H9 (cell line): ENCODE results near the gene PDE2A. TPM values are rescaled to one million over a fixed set of nuclear protein-coding genes. Genes with fewer than 3 reads are reported as not detected.

ENCODE experiments used
- DNase-seq: peaks from one replicate; pipeline ENCODE4 v3.0.0-alpha.2; 2017
- H2AFZ ChIP-seq: one replicate; pipeline ENCODE4 v1.6.1; 2013; ENCODE audit warnings: mild to moderate bottlenecking, low read length, control low read depth, moderate library complexity
- H2AK5ac ChIP-seq: 2 replicates; pipeline ENCODE4 v1.6.1; 2013; ENCODE audit warnings: low read length, control low read depth, mixed read lengths; ENCODE audit not compliant: insufficient read length
- H2BK120ac ChIP-seq: one replicate; pipeline ENCODE4 v1.6.1; 2013; ENCODE audit warnings: low read depth, mild to moderate bottlenecking, low read length, control low read depth, inconsistent platforms; ENCODE audit not compliant: poor library complexity, severe bottlenecking
- H2BK12ac ChIP-seq: 2 replicates; pipeline ENCODE4 v1.6.1; 2013; ENCODE audit warnings: low read length, control low read depth, mixed read lengths, low read depth; ENCODE audit not compliant: insufficient read length
- H2BK15ac ChIP-seq: 2 replicates; pipeline ENCODE4 v1.6.1; 2013; ENCODE audit warnings: low read depth, low read length, control low read depth
- H2BK20ac ChIP-seq: one replicate; pipeline ENCODE4 v1.6.1; 2013; ENCODE audit warnings: low read depth, mild to moderate bottlenecking, low read length, control low read depth, inconsistent platforms; ENCODE audit not compliant: poor library complexity, severe bottlenecking
- H2BK5ac ChIP-seq: 2 replicates; pipeline ENCODE4 v1.6.1; 2013; ENCODE audit warnings: low read length, control low read depth, mixed read lengths; ENCODE audit not compliant: insufficient read length
- H3K14ac ChIP-seq: 2 replicates; pipeline ENCODE4 v1.6.1; 2013; ENCODE audit warnings: low read length, control low read depth; ENCODE audit not compliant: insufficient read depth
- H3K18ac ChIP-seq: 2 replicates; pipeline ENCODE4 v1.6.1; 2013; ENCODE audit warnings: low read depth, mild to moderate bottlenecking, mixed read lengths, low read length, control low read depth; ENCODE audit not compliant: insufficient read length
- H3K23ac ChIP-seq: 2 replicates; pipeline ENCODE4 v1.6.1; 2013; ENCODE audit warnings: low read length, control low read depth, mixed read lengths, low read depth; ENCODE audit not compliant: insufficient read length
- H3K23me2 ChIP-seq: 2 replicates; pipeline ENCODE4 v1.6.1; 2013; ENCODE audit warnings: low read depth, mild to moderate bottlenecking, mixed read lengths, low read length, control low read depth; ENCODE audit not compliant: insufficient read length, poor library complexity, severe bottlenecking
- H3K27ac ChIP-seq: 2 replicates; pipeline ENCODE4 v1.5.1; 2013; ENCODE audit warnings: low read length, control low read depth, mixed read lengths, low read depth; ENCODE audit not compliant: insufficient read length
- H3K27me3 ChIP-seq: 2 replicates; pipeline ENCODE4 v1.6.1; 2013; ENCODE audit warnings: low read length, control low read depth, inconsistent platforms; ENCODE audit not compliant: insufficient read depth
- H3K4ac ChIP-seq: 2 replicates; pipeline ENCODE4 v1.6.1; 2013; ENCODE audit warnings: low read depth, mild to moderate bottlenecking, control low read depth, inconsistent platforms, low read length, moderate library complexity
- H3K4me1 ChIP-seq: 2 replicates; pipeline ENCODE4 v1.6.1; 2013; ENCODE audit warnings: low read length, control low read depth, inconsistent platforms; ENCODE audit not compliant: insufficient read depth
- H3K4me2 ChIP-seq: 2 replicates; pipeline ENCODE4 v1.6.1; 2013; ENCODE audit warnings: low read length, control low read depth, mixed read lengths; ENCODE audit not compliant: insufficient read length, insufficient read depth
- H3K56ac ChIP-seq: 2 replicates; pipeline ENCODE4 v1.6.1; 2013; ENCODE audit warnings: low read depth, mild to moderate bottlenecking, mixed read lengths, low read length, control low read depth; ENCODE audit not compliant: insufficient read length
- H3K79me1 ChIP-seq: 2 replicates; pipeline ENCODE4 v1.6.1; 2013; ENCODE audit warnings: low read depth, mild to moderate bottlenecking, moderate library complexity, low read length, control low read depth, inconsistent platforms; ENCODE audit not compliant: insufficient read depth, poor library complexity, severe bottlenecking
- H3K79me2 ChIP-seq: 2 replicates; pipeline ENCODE4 v1.6.1; 2013; ENCODE audit warnings: low read length, control low read depth, inconsistent platforms; ENCODE audit not compliant: insufficient read depth
- H3K9ac ChIP-seq: 2 replicates; pipeline ENCODE4 v1.6.1; 2013; ENCODE audit warnings: low read length, control low read depth, mixed read lengths; ENCODE audit not compliant: insufficient read length; ENCODE audit errors: extremely low read depth
- H3K9me3 ChIP-seq: one replicate; pipeline ENCODE4 v1.6.1; 2013; ENCODE audit warnings: low read depth, low read length, inconsistent platforms; ENCODE audit not compliant: control insufficient read depth
- H3T11ph ChIP-seq: one replicate; pipeline ENCODE4 v1.6.1; 2013; ENCODE audit warnings: mild to moderate bottlenecking, low read length, control low read depth, inconsistent platforms
- H4K20me1 ChIP-seq: one replicate; pipeline ENCODE4 v1.6.1; 2013; ENCODE audit not compliant: control insufficient read depth, insufficient read length, insufficient read depth
- H4K5ac ChIP-seq: 2 replicates; pipeline ENCODE4 v1.6.1; 2013; ENCODE audit warnings: low read depth, mild to moderate bottlenecking, mixed read lengths, low read length, control low read depth; ENCODE audit not compliant: insufficient read length
- H4K8ac ChIP-seq: replicated peaks from 2 replicates; pipeline ENCODE4 v1.6.1; 2013; ENCODE audit warnings: low read length, control low read depth, mixed read lengths, low read depth; ENCODE audit not compliant: insufficient read length
- H4K91ac ChIP-seq: 2 replicates; pipeline ENCODE4 v1.6.1; 2013; ENCODE audit warnings: low read depth, mild to moderate bottlenecking, moderate library complexity, mixed read lengths, low read length, control low read depth; ENCODE audit not compliant: insufficient read length
- H3K27ac Mint-ChIP-seq, 3 experiments: 2 replicates in 2 of 3; 3 replicates in 1 of 3; pipeline ENCODE4 v1.8.0; 2020 to 2021; ENCODE audit warnings: mixed read lengths in 3 of 3, mild to moderate bottlenecking in 1 of 3, moderate library complexity in 1 of 3
- H3K27me3 Mint-ChIP-seq: 2 replicates; pipeline ENCODE4 v1.8.0; 2021; ENCODE audit warnings: low read depth, mild to moderate bottlenecking, moderate library complexity, mixed read lengths
- H3K36me3 Mint-ChIP-seq, 3 experiments: 2 replicates in 2 of 3; 3 replicates in 1 of 3; pipeline ENCODE4 v1.8.0; 2020 to 2021; ENCODE audit warnings: low read depth in 3 of 3, mixed read lengths in 3 of 3; ENCODE audit not compliant: insufficient read depth in 1 of 3
- H3K4me1 Mint-ChIP-seq, 2 experiments: 2 replicates each; pipeline ENCODE4 v1.8.0; 2020; ENCODE audit warnings: mixed read lengths in 2 of 2
- H3K4me3 Mint-ChIP-seq, 2 experiments: 2 replicates in 1 of 2; 3 replicates in 1 of 2; pipeline ENCODE4 v1.8.0; 2020 to 2021; ENCODE audit warnings: mild to moderate bottlenecking in 2 of 2, mixed read lengths in 2 of 2, moderate library complexity in 1 of 2
- H3K9me3 Mint-ChIP-seq, 2 experiments: 2 replicates in 1 of 2; 3 replicates in 1 of 2; pipeline ENCODE4 v1.8.0; 2020; ENCODE audit warnings: mild to moderate bottlenecking in 2 of 2, mixed read lengths in 2 of 2, moderate library complexity in 1 of 2
- WGBS: extraction: QIAGEN DNeasy Blood & Tissue Kit; methylation state at CpG from one replicate; pipeline ENCODE4 v1.1.7; 2013; ENCODE audit warnings: missing lambda C conversion rate, low lambda C conversion rate, mixed read lengths; ENCODE audit not compliant: insufficient read length; ENCODE audit errors: extremely low coverage; 5-methylcytosine and 5-hydroxymethylcytosine counted together
- total RNA-seq: library from RNA; stranded (reverse); gene quantifications from 2 replicates; pipeline ENCODE4 v1.2.1, GENCODE V29; 2021
- TF ChIP-seq, protein P1 (sequence below): fragments of 200-600 bp; sonication (generic); conservative IDR thresholded peaks from 3 replicates; pipeline ENCODE4 v1.8.0; 2021; ENCODE audit warnings: antibody characterized with exemption, mild to moderate bottlenecking

PDE2A gene
- total RNA-seq, 1 experiment from 2014 or later: 3.4 TPM

DNA sequence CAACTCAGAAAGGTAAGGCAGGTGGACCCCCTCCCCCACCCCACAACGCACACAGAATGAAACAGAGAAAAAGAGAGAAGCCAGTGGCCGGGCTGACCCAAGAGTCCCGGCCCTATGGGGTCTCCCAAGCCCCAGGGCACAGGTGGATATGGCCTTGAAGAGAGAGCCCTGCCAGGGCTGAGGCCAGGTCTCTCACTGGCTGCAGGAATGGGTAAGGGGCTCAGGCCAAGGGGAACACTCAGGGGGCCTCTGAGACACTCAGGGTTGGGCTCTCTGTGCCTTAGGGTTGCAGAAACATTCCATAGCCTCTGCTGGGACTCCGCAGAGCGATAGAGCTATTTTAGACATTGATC is 98.0 kb downstream of the PDE2A start:
- H3K9ac ChIP-seq: no peak overlapping the region
- H3K79me2 ChIP-seq: no peaks in the 10 kb centered on the region
- Mint-ChIP-seq H3K27me3 (peaks cover 23% of the 10 kb centered on the region), H3K4me3 (no peak overlapping the region), H3K27ac (no peak overlapping the region), H3K36me3 (no peaks in the 10 kb centered on the region), H3K4me1 (peaks cover 4 to 15% of the 10 kb centered on the region in 2 experiments; a peak in 3 of 4 replicates), H3K9me3 (no peaks in the 10 kb centered on the region)
- H3K4me1 ChIP-seq: no peaks in the 10 kb centered on the region
- no peak overlapping the region for H2BK12ac ChIP-seq
- no peak overlapping the region for H2BK20ac ChIP-seq
- no peak overlapping the region for H2BK120ac ChIP-seq
- H3K23me2 ChIP-seq: no peaks in the 10 kb centered on the region
- H3K23ac ChIP-seq: no peak overlapping the region
- H4K5ac ChIP-seq: no peak overlapping the region
- H3K9me3 ChIP-seq: no peaks in the 10 kb centered on the region
- TF ChIP-seq, protein P1, sequence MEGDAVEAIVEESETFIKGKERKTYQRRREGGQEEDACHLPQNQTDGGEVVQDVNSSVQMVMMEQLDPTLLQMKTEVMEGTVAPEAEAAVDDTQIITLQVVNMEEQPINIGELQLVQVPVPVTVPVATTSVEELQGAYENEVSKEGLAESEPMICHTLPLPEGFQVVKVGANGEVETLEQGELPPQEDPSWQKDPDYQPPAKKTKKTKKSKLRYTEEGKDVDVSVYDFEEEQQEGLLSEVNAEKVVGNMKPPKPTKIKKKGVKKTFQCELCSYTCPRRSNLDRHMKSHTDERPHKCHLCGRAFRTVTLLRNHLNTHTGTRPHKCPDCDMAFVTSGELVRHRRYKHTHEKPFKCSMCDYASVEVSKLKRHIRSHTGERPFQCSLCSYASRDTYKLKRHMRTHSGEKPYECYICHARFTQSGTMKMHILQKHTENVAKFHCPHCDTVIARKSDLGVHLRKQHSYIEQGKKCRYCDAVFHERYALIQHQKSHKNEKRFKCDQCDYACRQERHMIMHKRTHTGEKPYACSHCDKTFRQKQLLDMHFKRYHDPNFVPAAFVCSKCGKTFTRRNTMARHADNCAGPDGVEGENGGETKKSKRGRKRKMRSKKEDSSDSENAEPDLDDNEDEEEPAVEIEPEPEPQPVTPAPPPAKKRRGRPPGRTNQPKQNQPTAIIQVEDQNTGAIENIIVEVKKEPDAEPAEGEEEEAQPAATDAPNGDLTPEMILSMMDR: no peak
- H4K20me1 ChIP-seq: no peaks in the 10 kb centered on the region
- no peak overlapping the region for H2BK5ac ChIP-seq
- no CpG with 5 or more reads among the region's 5 CpGs for WGBS
- H4K8ac ChIP-seq: no peak overlapping the region
- no peak overlapping the region for H3K27ac ChIP-seq
- H2AK5ac ChIP-seq: no peak overlapping the region
- DNase-seq: no peak
- no peak overlapping the region for H3T11ph ChIP-seq
- H4K91ac ChIP-seq: no peak overlapping the region
- H3K14ac ChIP-seq: no peak overlapping the region
- H2BK15ac ChIP-seq: no peak overlapping the region
- H3K79me1 ChIP-seq: no peaks in the 10 kb centered on the region
- H3K4me2 ChIP-seq: no peak overlapping the region
- no peak overlapping the region for H2AFZ ChIP-seq
- H3K4ac ChIP-seq: no peak overlapping the region
- no peak overlapping the region for H3K56ac ChIP-seq
- no peaks in the 10 kb centered on the region for H3K27me3 ChIP-seq
- no peak overlapping the region for H3K18ac ChIP-seq
